Activated CD4-positive, alpha-beta T cell treated with anti-CD3 and anti-CD28 coated beads for 48 hours (primary cell): ENCODE measurements around the gene GPR42.
"Not testable (repeated sequence)": the region's sequence is repeated elsewhere in the genome, so short reads cannot be mapped to it uniquely, and the experiment has no call there.

Source experiments
- DNase-seq: peaks from one replicate; pipeline ENCODE4 v3.0.0-alpha.2; 2020

Gene GPR42

GRCh38 chr19:35363711-35364425, 7.0 kb upstream of the GPR42 start:
- no peak for DNase-seq

DNA sequence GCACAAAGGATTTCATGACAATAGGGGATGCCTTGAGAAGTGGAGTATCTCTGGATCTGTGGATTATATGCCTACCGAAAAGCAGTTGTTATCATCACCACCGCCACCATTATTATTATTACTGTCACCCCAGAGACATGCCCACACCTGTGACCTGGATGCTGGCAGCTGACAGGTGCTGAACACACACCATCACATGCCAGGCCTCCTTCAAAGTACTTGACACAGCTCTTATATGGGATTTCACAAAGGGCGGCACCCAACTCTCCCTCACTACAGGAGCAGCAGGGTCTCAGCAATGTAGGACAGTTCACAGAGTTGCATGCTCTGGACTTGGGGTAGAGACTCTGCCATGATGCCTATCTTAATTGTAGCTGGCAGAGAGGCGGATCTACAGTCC, 5.6 kb upstream of the GPR42 start:
- DNase-seq: no peak

DNA sequence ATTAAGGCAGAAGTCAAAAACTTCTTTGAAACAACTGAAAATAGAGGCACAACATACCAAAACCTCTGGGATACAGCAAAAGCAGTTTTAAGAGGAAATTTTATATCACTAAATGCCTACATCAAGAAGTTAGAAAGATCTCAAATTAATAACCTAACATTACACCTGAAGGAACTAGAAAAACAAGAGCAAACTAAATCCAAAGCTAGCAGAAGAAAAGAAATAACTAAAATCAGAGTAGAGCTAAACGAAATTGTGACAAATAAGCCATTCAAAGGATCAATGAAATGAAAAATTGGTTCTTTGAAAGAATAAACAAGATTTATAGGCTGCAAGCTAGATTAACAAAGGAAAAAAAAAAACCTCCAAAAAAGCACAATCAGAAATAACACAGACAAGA, 2.5 kb upstream of the GPR42 start:
- no peak for DNase-seq

DNA sequence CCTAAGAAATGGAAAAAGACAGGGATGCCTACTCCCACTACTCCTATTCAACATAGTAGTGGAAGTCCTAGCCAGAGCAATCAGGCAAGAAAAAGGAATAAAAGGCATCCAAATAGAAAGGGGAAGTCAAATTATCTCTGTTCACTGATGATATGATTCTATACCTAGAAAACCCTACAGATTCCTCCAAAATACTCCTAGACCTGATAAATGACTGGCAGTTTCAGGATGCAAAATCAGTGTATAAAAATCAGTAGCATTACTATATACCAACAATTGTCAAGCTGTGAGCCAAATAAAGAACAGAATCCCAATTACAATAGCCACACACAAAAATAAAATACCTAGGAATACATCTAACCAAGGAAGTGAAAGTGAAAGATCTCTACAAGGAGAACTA, 1.3 kb upstream of the GPR42 start:
- no peak for DNase-seq

DNA sequence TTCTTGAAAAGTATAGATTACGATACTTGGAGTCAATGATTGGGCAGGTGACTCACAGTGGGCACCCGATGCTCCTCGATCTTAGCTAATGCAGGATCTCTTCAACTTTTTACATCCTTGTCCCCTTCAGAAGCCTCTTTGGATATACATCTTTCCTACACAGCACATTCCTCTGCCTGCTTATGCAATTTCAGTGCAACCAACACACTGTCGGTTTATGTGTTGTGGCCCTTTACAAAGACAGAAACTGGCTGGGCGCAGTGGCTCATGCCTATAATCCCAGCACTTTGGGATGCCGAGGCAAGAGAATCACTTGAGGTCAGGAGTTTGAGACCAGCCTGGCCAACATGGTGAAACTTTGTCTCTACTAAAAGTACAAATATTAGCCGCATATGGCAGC, 2.6 kb downstream of the GPR42 start:
- no peak for DNase-seq

GRCh38 chr19:35374031-35374430, 3.2 kb downstream of the GPR42 start:
- not testable (repeated sequence) for DNase-seq

- DNase-seq: no peak
These were observed 4.8 kb downstream of the GPR42 start for GRCh38 chr19:35375505-35376307.

DNA sequence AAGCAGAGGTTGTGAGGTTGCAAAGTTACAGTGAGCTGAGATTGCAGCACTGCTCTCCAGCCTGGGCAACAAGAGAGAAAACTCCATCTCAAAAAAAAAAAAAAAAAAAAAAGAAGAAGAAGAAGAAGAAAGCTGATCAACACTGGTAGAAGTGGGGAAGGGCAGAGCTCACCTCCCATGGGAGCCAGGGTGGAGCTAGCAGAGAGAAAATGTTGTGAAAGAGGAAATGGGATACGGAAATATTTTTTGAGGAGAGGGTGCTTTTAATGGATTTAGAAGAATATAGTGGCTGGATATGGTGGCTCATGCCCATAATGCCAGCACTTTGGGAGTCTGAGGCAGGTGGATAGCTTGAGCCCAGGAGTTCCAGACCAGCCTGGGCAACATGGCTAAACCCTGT, 6.8 kb downstream of the GPR42 start:
- no peak for DNase-seq

DNA sequence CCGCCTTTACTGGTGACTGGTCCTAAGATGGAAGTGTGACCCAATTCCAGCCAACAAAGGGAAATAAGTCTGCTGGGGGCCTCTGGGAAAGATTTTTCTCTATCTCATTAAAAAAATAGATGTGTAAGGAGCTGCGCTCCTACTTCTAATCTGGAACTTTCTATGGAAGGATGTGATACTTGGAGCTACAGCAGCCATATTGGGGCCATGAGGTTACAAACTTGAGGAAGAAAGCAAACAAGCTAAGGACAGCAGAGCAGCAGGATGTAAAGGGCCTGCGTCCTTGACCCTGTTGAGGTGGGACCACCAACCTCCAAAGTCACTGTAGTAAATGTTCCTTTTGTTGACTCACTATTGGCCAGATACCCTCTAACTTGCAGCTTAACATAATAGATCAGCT, 7.5 kb downstream of the GPR42 start:
- DNase-seq: no peak

- DNase-seq: not testable (repeated sequence)
These were observed 8.7 kb downstream of the GPR42 start for GRCh38 chr19:35379545-35379944.

- no peak for DNase-seq
These were observed 9.1 kb downstream of the GPR42 start for GRCh38 chr19:35379992-35380391.

DNA sequence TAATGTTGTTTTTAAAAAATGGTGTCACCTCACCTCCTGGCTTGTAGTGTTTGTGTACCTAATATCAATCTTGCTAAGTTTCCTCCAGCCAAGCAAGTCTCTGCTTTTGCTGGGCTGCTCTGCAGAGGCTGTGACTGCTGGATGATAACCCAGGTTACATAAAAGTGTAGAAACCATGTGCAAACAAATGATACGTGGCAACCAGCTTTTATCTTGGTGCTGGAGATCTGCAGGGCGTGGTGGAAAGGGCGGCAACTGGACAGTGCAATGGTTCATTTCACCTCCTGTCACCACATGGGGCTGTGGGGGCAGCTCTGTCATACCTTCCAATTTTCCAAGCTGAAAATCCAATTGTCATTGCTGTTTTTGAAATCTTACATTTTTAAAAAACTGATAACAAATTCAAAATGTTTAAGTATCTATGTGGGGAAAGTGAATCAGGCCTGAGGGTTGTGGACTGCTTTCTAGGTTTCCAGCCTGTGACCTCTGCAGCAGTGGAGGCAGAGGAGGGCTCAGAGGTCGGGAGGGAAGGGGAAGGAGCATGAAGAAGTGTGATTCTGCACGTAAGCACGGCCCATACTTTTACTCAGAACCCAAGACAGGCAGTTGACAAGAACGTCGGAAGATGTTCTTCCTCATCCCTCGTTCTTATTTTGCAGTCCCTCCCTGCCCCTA, 9.7 kb downstream of the GPR42 start:
- DNase-seq: no peak

- no peak for DNase-seq
These were observed 10.4 kb downstream of the GPR42 start for GRCh38 chr19:35381318-35381717.

GRCh38 chr19:35381926-35382325, 11.1 kb downstream of the GPR42 start:
- DNase-seq: no peak

- DNase-seq: no peak
These were observed 12.7 kb downstream of the GPR42 start for GRCh38 chr19:35383536-35383935.

DNA sequence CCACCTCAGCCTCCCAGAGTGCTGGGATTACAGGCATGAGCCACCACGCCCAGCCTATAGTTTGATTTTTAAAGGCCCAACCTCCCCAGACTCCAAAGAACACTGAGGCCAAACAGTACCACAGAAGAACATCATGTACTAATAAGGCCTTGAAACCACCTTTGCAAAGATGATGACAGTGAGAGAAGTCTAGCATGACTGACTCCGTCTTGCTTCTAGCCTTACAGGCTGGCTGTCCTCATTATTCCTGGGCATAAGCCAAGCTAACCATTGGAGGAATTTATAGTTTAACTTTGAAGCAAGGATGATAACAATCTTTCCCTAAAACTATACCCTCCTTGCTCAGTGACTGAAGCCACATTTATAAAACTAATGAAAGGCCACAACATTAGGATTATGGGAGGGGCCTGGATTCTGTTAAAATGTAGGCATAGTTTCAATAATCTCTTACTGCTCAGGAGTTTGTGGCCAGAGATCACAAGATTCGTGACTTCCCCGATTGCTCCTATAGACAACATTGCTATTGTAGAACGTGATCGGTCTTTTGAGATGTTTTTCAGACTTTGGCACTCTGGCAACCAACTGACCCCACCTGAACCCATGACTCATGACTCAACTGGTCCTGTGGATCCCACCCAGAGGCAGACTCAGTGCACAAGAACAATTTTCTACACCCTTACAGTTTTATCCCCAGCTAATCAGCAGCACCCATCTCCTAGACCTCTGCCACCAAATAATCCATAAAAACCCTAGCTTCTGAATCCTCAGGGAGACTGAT, 17.6 kb downstream of the GPR42 start:
- no peak for DNase-seq

- no peak for DNase-seq
These were observed 18.5 kb downstream of the GPR42 start for GRCh38 chr19:35389192-35389861.

DNA sequence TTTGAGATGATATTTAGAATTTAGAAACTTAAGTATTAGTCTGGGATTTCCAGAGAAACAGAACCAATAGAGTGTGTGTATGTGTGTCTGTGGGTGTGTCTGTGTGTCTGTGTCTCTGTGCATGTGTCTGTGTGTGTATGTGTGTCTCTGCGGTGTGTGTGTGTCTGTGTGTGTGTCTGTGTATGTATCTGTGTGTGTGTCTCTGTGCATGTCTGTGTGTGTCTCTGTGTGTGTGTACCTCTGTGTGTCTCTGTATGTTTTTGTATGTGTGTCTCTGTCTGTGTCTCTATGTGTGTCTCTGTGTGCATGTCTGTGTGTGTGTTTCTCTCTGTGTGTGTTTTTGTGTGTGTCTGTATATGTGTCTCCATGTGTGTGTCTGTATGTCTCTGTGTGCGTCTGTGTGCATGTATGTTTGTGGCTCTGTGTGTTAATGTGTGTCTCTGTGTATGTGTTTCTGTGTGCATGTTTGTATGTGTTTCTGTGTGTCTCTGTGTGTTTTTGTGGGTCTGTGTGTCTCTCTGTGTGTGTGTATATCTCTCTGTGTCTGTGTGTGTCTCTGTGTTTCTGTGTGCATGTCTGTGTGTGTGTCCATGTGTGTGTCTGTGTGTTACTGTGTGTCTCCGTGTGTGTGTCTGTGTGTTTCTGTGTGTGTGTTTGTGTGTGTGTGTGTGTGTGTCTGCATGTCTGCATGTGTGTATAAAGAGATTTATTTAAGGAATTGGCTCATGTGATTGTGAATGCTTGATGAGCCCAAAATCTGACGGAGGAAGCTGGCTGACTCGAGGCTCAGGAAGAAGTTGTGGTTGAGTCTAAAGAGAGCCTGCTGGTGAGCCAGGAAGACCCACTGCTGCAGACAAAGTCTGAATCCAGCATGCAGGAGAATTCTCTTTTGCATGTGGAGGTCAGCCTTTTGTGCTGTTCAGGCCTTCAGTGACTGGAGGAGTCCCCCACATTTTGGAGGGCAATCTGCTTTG, 22.2 kb downstream of the GPR42 start:
- no peak for DNase-seq

GRCh38 chr19:35395382-35396199, 24.7 kb downstream of the GPR42 start:
- no peak for DNase-seq

- DNase-seq: no peak
These were observed 25.5 kb downstream of the GPR42 start for GRCh38 chr19:35396240-35396885.
